PC-3 (cell line): ENCODE data around the gene TPRX1.

Source experiments
- CTCF ChIP-seq: fragments of 300-600 bp; sonication (generic); conservative IDR thresholded peaks from 2 replicates; pipeline ENCODE4 v1.5.1; 2017; ENCODE audit warnings: antibody characterized with exemption, low read depth, mild to moderate bottlenecking, low read length
- EZH2 ChIP-seq: fragments of 300-600 bp; sonication (generic); IDR thresholded peaks from one replicate; pipeline ENCODE4 v1.6.1; 2017; ENCODE audit warnings: antibody characterized with exemption, mild to moderate bottlenecking, low read length; ENCODE audit not compliant: unreplicated experiment
- EZH2phosphoT487 ChIP-seq: fragments of 300-600 bp; sonication (generic); IDR thresholded peaks from 2 replicates; pipeline ENCODE4 v1.6.1; 2018; ENCODE audit warnings: mild to moderate bottlenecking, antibody characterized with exemption, low read length, borderline replicate concordance

DNA sequence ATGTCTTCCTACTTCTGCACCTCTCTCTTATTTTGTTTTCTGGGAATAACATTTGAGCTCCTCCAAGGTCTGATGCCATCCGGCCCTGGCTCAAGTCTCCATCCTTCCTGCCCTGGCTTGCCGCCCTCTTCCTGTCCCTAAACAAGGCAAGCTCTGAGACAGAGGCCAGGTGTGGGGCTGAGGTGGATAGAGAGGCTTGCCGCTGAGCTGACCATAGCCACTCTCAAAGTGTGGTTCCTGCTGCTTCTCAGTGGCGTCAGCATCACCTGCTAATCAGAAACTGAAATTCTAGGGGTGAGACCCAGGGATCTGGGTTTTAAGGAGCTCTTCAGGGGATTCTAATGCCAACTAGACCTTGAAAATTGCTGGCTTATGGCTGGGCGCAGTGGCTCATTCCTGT, 48.7 kb upstream of the TPRX1 start:
- TF ChIP-seq CTCF: no peak
- TF ChIP-seq EZH2: no peak
- TF ChIP-seq EZH2phosphoT487: no peak
